GM12872 (cell line): ENCODE results near the gene ST3GAL3.

Source experiments
- CTCF ChIP-seq: IDR thresholded peaks from 3 replicates; pipeline ENCODE4 v1.5.1; 2011; ENCODE audit warnings: low read depth, mild to moderate bottlenecking, low read length, moderate library complexity; ENCODE audit not compliant: insufficient read depth

ST3GAL3 gene

DNA sequence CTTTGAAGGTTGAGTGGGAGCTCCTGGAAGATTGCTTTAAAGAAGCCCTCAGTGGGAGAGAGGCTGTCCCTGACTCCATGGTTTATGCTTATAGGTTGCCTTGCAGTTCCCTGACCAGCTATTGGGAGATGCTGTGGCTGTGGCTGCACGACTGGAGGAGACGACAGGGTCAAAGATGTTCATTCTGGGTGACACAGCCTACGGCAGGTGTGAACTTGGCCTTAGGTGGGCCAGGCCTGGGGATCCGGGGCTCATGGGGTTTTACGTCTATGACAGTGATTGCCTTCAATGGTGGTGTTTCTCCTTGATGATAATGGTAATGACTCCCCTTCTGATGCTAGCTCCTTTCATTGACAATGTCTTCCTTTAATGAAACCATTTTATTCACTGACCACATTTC, 263.2 kb downstream of the ST3GAL3 start:
- TF ChIP-seq CTCF: no peak

DNA sequence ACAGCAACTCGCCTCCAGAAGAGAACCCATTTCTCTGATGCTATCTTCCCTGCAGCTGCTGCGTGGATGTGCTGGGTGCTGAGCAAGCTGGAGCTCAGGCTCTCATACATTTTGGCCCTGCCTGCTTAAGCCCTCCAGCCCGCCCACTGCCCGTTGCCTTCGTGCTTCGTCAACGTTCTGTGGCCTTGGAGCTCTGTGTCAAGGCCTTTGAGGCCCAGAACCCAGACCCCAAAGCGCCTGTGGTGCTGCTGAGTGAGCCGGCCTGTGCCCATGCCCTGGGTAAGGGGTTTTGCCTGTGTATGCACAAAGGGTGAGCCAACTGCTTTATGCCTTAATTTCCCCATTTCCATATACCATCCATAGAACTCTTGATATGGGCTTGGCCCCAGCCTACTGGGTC, 263.6 kb downstream of the ST3GAL3 start:
- no peak for TF ChIP-seq CTCF

- TF ChIP-seq CTCF: no peak
These were observed 264.1 kb downstream of the ST3GAL3 start for GRCh38 chr1:43971336-43971980.

GRCh38 chr1:43973981-43974442, 266.7 kb downstream of the ST3GAL3 start:
- no peak for TF ChIP-seq CTCF

DNA sequence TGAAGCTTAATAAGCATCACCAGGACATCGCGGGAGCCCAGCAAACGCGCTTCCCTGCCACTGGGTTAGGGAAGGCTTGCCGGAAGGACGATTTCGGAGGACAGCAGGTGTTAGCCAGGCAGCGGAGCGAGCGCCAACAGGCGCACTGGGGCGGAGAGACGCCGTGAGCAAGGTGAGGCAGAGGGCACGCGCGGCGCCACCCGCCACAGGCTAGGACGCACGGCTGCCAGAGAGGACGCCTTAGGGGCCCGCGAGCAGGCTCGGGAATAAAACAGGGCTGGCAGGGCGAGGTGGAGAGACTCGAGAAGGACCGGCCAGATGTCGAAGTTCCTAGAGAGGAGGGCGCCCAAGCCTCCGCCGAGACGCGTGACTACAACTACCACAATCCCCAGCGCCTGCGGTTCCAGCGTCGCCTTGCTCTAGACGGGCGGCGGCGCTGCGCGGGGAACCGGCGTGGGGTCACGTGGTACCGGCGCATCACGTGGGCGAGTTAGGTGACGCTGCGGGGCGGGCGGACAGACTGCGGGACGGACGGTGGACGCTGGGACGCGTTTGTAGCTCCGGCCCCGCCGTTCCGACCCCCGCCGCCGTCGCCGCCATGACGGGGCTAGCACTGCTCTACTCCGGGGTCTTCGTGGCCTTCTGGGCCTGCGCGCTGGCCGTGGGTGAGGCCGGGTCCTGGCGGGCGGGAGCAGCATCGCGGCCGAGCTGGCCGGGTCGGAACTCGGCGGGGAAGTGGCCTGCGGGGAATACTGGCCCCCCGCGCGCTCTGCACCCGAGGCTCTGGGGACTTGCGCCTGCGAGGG, 267.3 kb downstream of the ST3GAL3 start, which contains the start of gene ATP6V0B:
ATP6V0B (plus strand) TSS at position 518 of the 806 bp plus-strand sequence; CDS start at position 599, 81 bp downstream.
- no peak for TF ChIP-seq CTCF

- TF ChIP-seq CTCF: no peak
These were observed 268.1 kb downstream of the ST3GAL3 start for GRCh38 chr1:43975249-43975961.

DNA sequence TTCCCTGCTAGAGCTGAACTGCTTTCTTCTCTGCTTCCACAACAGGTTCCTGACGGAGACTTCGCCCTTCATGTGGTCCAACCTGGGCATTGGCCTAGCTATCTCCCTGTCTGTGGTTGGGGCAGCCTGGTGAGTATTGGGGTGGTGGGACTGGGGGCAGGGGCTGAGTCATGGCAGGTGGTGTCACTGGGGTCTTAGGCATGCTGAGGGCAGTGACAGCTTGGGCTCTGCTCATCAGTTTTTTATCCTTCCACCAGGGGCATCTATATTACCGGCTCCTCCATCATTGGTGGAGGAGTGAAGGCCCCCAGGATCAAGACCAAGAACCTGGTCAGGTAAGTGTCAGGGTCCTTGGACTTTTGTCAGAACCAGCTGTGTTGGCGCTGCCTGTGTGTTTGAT, 268.7 kb downstream of the ST3GAL3 start:
- TF ChIP-seq CTCF: peak; percentile 15; the same call in 1 of the 3 replicates
